ENCODE results near the gene RAD51C.

DNA sequence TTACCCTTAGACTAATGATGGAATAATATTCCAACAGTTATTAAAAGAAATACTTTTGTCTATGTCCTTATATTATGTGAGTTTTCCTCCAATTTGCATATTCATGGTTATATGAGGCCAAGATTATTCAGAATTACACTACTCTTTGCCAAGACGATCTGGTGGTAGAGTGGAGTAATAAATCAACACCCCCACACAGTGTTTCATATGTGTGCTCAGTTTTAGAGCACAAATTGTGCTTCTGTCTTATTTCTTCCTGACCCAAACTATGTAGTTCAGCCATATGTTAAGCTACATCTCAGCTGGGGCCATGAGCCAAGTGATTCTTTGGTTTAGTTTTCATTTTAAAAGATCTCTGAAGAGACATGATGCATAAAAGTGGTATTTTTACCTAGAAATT is 36.4 kb downstream of the RAD51C start:
- TF ChIP-seq CTCF (conservative IDR thresholded peaks at IDR 0.05 in 1 of 2, IDR thresholded peaks at IDR 0.05 in 1 of 2; ENCODE audit: low read depth in 1 of 2, low read length in 2 of 2) (no peak), EZH2 (IDR thresholded peaks at IDR 0.05; ENCODE audit: low read length, missing control alignments) (no peak)
